Measurements from ENCODE around the gene GFER. TPM values are rescaled to one million over a fixed set of nuclear protein-coding genes. Genes with fewer than 3 reads are reported as not detected.

The GFER gene
- total and polyA plus RNA-seq, 4 donors, result 7.4 to 63.5 (median 25.6) TPM

DNA sequence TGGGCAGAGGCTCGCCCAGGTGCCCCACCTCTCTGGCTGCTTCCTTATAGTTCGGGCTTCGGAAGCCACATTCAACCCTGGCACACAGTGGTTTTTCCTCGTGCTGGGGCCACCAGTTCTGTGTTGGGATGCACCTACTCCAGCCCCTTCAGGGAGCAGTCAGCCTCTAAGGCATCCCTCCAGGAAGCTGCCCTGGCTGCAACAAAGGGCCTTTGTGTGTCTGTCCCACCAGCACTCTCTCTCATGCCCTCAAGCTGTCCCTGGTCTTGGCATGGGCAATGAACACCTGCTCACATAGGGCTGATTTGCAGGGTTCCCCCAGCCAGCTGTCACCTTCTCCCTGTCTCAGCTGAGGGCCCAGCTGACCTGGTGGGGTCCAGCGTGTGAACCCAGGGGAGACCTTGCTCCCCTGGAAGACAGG, 2.0 kb upstream of the GFER start:
- TF ChIP-seq, protein P1, sequence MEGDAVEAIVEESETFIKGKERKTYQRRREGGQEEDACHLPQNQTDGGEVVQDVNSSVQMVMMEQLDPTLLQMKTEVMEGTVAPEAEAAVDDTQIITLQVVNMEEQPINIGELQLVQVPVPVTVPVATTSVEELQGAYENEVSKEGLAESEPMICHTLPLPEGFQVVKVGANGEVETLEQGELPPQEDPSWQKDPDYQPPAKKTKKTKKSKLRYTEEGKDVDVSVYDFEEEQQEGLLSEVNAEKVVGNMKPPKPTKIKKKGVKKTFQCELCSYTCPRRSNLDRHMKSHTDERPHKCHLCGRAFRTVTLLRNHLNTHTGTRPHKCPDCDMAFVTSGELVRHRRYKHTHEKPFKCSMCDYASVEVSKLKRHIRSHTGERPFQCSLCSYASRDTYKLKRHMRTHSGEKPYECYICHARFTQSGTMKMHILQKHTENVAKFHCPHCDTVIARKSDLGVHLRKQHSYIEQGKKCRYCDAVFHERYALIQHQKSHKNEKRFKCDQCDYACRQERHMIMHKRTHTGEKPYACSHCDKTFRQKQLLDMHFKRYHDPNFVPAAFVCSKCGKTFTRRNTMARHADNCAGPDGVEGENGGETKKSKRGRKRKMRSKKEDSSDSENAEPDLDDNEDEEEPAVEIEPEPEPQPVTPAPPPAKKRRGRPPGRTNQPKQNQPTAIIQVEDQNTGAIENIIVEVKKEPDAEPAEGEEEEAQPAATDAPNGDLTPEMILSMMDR (IDR thresholded peaks at IDR 0.05; ENCODE audit: control extremely low read depth, extremely low read depth), result no peak
- H3K4me3 ChIP-seq, result no peak overlapping the region
- peaks cover 0 to 29% (median 16%) of the 10 kb centered on the region in 4 donors for H3K36me3 ChIP-seq (ENCODE audit: control insufficient read depth in 4 of 4, insufficient read depth in 4 of 4, low read length in 4 of 4)
- peaks cover 0 to 11% (median 0%) of the 10 kb centered on the region in 4 donors for H3K9me3 ChIP-seq (ENCODE audit: control insufficient read depth in 4 of 4, insufficient read depth in 3 of 4, low read length in 3 of 4)
- H3K27ac ChIP-seq (ENCODE audit: low read depth in 1 of 2, low read length in 1 of 2), result no peak overlapping the region
- H3K27me3 ChIP-seq (ENCODE audit: control insufficient read depth in 3 of 3, insufficient read depth in 3 of 3, low read length in 2 of 3), result peaks cover 0 to 46% (median 33%) of the 10 kb centered on the region in 3 donors
- DNase-seq (no peak), ATAC-seq (ENCODE audit: insufficient read depth, low FRiP score) (no peak)
- no peak overlapping the region for H3K9ac ChIP-seq (ENCODE audit: insufficient read depth in 1 of 2, low read length in 2 of 2)
- H3K4me1 ChIP-seq (ENCODE audit: control insufficient read depth in 5 of 5, insufficient read depth in 5 of 5, low read length in 5 of 5), result peaks cover 0 to 17% (median 7%) of the 10 kb centered on the region in 5 donors
- 48 to 69% methylated on average over 5 of the region's 5 CpGs for WGBS, 2 donors

DNA sequence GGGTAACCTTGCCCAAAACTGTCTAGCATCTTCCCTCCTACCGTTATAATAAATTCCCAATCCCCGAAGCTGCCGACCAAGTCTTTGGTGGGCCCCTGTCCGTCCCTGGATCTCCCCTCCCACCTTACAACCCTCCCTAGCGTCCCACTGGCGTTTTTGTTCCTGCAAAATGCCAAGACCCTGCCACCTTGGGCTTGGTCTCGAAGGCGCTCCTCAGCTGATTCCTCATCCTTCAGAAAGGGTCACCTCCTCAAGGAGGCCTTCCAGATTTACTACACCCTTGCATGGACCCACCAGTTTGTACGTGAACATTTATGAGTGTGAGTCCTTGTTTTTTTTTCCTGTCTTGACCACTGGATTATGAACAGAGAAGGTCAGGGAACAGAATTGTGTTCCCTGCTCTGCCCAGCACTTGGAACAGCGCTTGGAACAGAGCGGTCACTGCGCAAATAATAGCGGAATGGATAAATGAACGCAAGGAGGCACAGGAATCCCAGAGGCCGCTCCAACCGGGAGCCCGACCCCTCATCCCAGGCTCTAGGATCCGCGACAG, 926 bp upstream of the GFER start:
- TF ChIP-seq, protein P1 (IDR thresholded peaks at IDR 0.05; ENCODE audit: control extremely low read depth, extremely low read depth), result no peak
- WGBS, 2 donors, result 23 to 26% methylated on average over 19 of the region's 19 CpGs

DNA sequence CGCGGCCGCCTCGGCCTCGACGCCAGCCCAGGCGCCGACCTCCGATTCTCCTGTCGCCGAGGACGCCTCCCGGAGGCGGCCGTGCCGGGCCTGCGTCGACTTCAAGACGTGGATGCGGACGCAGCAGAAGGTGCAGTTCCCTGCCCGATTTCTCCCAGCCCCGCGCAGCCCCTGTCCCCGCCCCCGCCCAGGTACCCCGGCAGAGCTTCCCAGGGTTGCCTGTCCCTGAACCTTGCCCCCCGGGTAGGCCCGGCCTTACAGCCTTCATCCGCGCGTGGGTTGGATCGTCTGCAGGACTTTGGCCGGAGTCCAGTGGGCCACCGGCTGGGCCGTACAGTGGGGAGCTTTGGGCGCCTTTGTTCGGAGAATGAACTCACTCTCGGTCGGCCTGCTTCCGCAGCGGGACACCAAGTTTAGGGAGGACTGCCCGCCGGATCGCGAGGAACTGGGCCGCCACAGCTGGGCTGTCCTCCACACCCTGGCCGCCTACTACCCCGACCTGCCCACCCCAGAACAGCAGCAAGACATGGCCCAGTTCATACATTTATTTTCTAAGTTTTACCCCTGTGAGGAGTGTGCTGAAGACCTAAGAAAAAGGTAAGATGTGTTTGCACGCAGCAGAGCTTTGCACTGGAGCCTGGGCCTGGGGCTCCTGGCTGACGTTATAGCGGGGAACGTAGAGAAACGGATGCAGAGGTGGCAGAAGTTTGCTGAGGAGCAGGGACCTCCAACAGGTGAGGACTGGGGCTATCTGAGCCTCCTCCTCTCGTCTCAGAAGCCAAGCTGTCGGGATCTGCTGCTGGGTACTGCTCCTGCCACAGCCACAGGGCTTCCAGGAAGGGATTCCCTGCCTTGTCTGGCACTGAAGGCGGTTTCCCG, 593 bp downstream of the GFER start:
- peak overlapping the region; percentile 73 for H3K4me3 ChIP-seq
- H3K36me3 ChIP-seq (ENCODE audit: control insufficient read depth in 4 of 4, insufficient read depth in 4 of 4, low read length in 4 of 4), result peaks cover 0 to 15% (median 11%) of the 10 kb centered on the region in 4 donors
- H3K9ac ChIP-seq (ENCODE audit: insufficient read depth in 1 of 2, low read length in 2 of 2), result peak overlapping the region in 1 of 2 donors; percentile 68
- H3K9me3 ChIP-seq (ENCODE audit: control insufficient read depth in 4 of 4, insufficient read depth in 3 of 4, low read length in 3 of 4), result no peaks in the 10 kb centered on the region
- peak in 1 of 3 donors; percentile 34 for DNase-seq
- H3K4me1 ChIP-seq (ENCODE audit: control insufficient read depth in 5 of 5, insufficient read depth in 5 of 5, low read length in 5 of 5), result peaks cover 0 to 17% (median 7%) of the 10 kb centered on the region in 5 donors
- WGBS, 2 donors, result 12 to 24% methylated on average over 33 to 58 of the region's 58 CpGs
- peak overlapping the region; percentile 65 to 79 for H3K27ac ChIP-seq (ENCODE audit: low read depth in 1 of 2, low read length in 1 of 2)
- TF ChIP-seq, protein P1 (IDR thresholded peaks at IDR 0.05; ENCODE audit: control extremely low read depth, extremely low read depth), result no peak
- ATAC-seq (ENCODE audit: insufficient read depth, low FRiP score), result no peak
- H3K27me3 ChIP-seq (ENCODE audit: control insufficient read depth in 3 of 3, insufficient read depth in 3 of 3, low read length in 2 of 3), result peaks cover 0 to 46% (median 44%) of the 10 kb centered on the region in 3 donors

More for the DNA sequence above, 926 bp upstream of the GFER start:
- H3K4me3 ChIP-seq, result no peak overlapping the region
- H3K4me1 ChIP-seq (ENCODE audit: control insufficient read depth in 5 of 5, insufficient read depth in 5 of 5, low read length in 5 of 5), result peaks cover 0 to 17% (median 7%) of the 10 kb centered on the region in 5 donors
- peaks cover 0 to 22% (median 13%) of the 10 kb centered on the region in 4 donors for H3K36me3 ChIP-seq (ENCODE audit: control insufficient read depth in 4 of 4, insufficient read depth in 4 of 4, low read length in 4 of 4)
- H3K9ac ChIP-seq (ENCODE audit: insufficient read depth in 1 of 2, low read length in 2 of 2), result no peak overlapping the region
- peak overlapping the region; percentile 65 to 94 for H3K27ac ChIP-seq (ENCODE audit: low read depth in 1 of 2, low read length in 1 of 2)
- no peak for DNase-seq
- peaks cover 0 to 5% (median 0%) of the 10 kb centered on the region in 4 donors for H3K9me3 ChIP-seq (ENCODE audit: control insufficient read depth in 4 of 4, insufficient read depth in 3 of 4, low read length in 3 of 4)
- no peak for ATAC-seq (ENCODE audit: insufficient read depth, low FRiP score)
- peaks cover 0 to 46% (median 33%) of the 10 kb centered on the region in 3 donors for H3K27me3 ChIP-seq (ENCODE audit: control insufficient read depth in 3 of 3, insufficient read depth in 3 of 3, low read length in 2 of 3)
